ENCODE results near the gene GDF15. TPM values are rescaled to one million over a fixed set of nuclear protein-coding genes. Genes with fewer than 3 reads are reported as not detected.
"Not testable (repeated sequence)": the region's sequence is repeated elsewhere in the genome, so short reads cannot be mapped to it uniquely, and the experiment has no call there.

Gene GDF15
- total RNA-seq, 1 experiment from 2014 or later: 15.1 TPM

GRCh38 chr19:18399008-18399407, 13.1 kb downstream of the GDF15 start:
- no peaks in the 10 kb centered on the region for H4K20me1 ChIP-seq (ENCODE audit: insufficient read depth)

GRCh38 chr19:18401580-18402112, 15.7 kb downstream of the GDF15 start:
- CTCF ChIA-PET: interaction anchor here (0.7 kb wide), 1 partner anchor 14 kb away, joined by 3 read pairs; no protein-coding TSS in a partner anchor
- H2AFZ ChIP-seq: no peak overlapping the region

More at GRCh38 chr19:18399008-18399407, 13.1 kb downstream of the GDF15 start:
- Histone ChIP-seq H3K9me3 (ENCODE audit: insufficient read depth, low read depth) (no peaks in the 10 kb centered on the region), H3K27ac (peak overlapping the region; percentile 17; the same call in 1 of the 2 replicates), H3K36me3 (ENCODE audit: low read depth) (no peaks in the 10 kb centered on the region), H3K9me2 (ENCODE audit: insufficient read depth) (no peaks in the 10 kb centered on the region), H3K4me1 (replicated peaks; ENCODE audit: insufficient read depth) (peaks cover 25% of the 10 kb centered on the region), H3K4me2 (no peak overlapping the region), H3K4me3 (no peak overlapping the region), H3K27me3 (ENCODE audit: insufficient read depth, low read depth) (no peaks in the 10 kb centered on the region), H3F3A (ENCODE audit: insufficient read depth, low read depth) (peaks cover 35% of the 10 kb centered on the region; the same call in 1 of the 2 replicates), H2AFZ (no peak overlapping the region), H3K79me2 (ENCODE audit: low read depth) (no peaks in the 10 kb centered on the region)
- peak; percentile 66 for DNase-seq
- intact Hi-C loops (cut with micrococcal nuclease; ENCODE audit: unreplicated experiment): no loop called here
- BruUV-seq (replicated peaks): no TSS peak
- CTCF ChIA-PET: interaction anchor here (0.6 kb wide), 1 partner anchor 12 kb away, joined by 7 read pairs; no protein-coding TSS in a partner anchor
- POLR2A ChIA-PET (ENCODE audit: unreplicated experiment): interaction anchor here (0.6 kb wide), 1 partner anchor 13 kb away, joined by 13 read pairs; the partner anchor contains the start of gene GDF15
- no peak for TF ChIP-seq EZH2 (IDR thresholded peaks at IDR 0.05; ENCODE audit: low read depth)
- no peak for TF ChIP-seq CTCF (conservative IDR thresholded peaks at IDR 0.05)

GRCh38 chr19:18402455-18403248, 16.7 kb downstream of the GDF15 start:
- H3K4me3 ChIP-seq; DNase-seq; H4K20me1 ChIP-seq (ENCODE audit: insufficient read depth); H3K9me3 ChIP-seq (ENCODE audit: insufficient read depth, low read depth); H3K27me3 ChIP-seq (ENCODE audit: insufficient read depth, low read depth); H3K9me2 ChIP-seq (ENCODE audit: insufficient read depth); H3K79me2 ChIP-seq (ENCODE audit: low read depth); H3K4me2 ChIP-seq; H2AFZ ChIP-seq; intact Hi-C loops (cut with micrococcal nuclease; ENCODE audit: unreplicated experiment); CTCF ChIA-PET; BruUV-seq (replicated peaks); POLR2A ChIA-PET (ENCODE audit: unreplicated experiment); H3K36me3 ChIP-seq (ENCODE audit: low read depth); H3K27ac ChIP-seq: not testable (repeated sequence)
- Histone ChIP-seq H3F3A (ENCODE audit: insufficient read depth, low read depth) (peaks cover 35% of the 10 kb centered on the region; the same call in 1 of the 2 replicates), H3K4me1 (replicated peaks; ENCODE audit: insufficient read depth) (peaks cover 25% of the 10 kb centered on the region)

More at GRCh38 chr19:18401580-18402112, 15.7 kb downstream of the GDF15 start:
- peak; percentile 55 for TF ChIP-seq CTCF (conservative IDR thresholded peaks at IDR 0.05)
- no peak for TF ChIP-seq EZH2 (IDR thresholded peaks at IDR 0.05; ENCODE audit: low read depth)
- Histone ChIP-seq H3K27ac (no peak overlapping the region), H3K79me2 (ENCODE audit: low read depth) (no peaks in the 10 kb centered on the region), H3K4me1 (replicated peaks; ENCODE audit: insufficient read depth) (peaks cover 25% of the 10 kb centered on the region), H4K20me1 (ENCODE audit: insufficient read depth) (no peaks in the 10 kb centered on the region), H3K36me3 (ENCODE audit: low read depth) (no peaks in the 10 kb centered on the region), H3K9me3 (ENCODE audit: insufficient read depth, low read depth) (no peaks in the 10 kb centered on the region), H3F3A (ENCODE audit: insufficient read depth, low read depth) (peaks cover 35% of the 10 kb centered on the region; the same call in 1 of the 2 replicates), H3K4me2 (no peak overlapping the region), H3K4me3 (no peak overlapping the region), H3K27me3 (ENCODE audit: insufficient read depth, low read depth) (no peaks in the 10 kb centered on the region), H3K9me2 (ENCODE audit: insufficient read depth) (no peaks in the 10 kb centered on the region)
- BruUV-seq (replicated peaks): no TSS peak
- DNase-seq: peak; percentile 44 to 77
- intact Hi-C loops (cut with micrococcal nuclease; ENCODE audit: unreplicated experiment): no loop called here
- POLR2A ChIA-PET (ENCODE audit: unreplicated experiment): no interaction called here

GRCh38 chr19:18405754-18406153, 19.8 kb downstream of the GDF15 start:
- CTCF ChIA-PET; H2AFZ ChIP-seq; H3K79me2 ChIP-seq (ENCODE audit: low read depth); H3K4me2 ChIP-seq; BruUV-seq (replicated peaks); H4K20me1 ChIP-seq (ENCODE audit: insufficient read depth); H3K4me3 ChIP-seq; H3K9me2 ChIP-seq (ENCODE audit: insufficient read depth); H3K27ac ChIP-seq; intact Hi-C loops (cut with micrococcal nuclease; ENCODE audit: unreplicated experiment); H3K9me3 ChIP-seq (ENCODE audit: insufficient read depth, low read depth); DNase-seq; H3K27me3 ChIP-seq (ENCODE audit: insufficient read depth, low read depth); H3K36me3 ChIP-seq (ENCODE audit: low read depth); POLR2A ChIA-PET (ENCODE audit: unreplicated experiment): not testable (repeated sequence)
- Histone ChIP-seq H3F3A (ENCODE audit: insufficient read depth, low read depth) (peaks cover 26% of the 10 kb centered on the region; the same call in 1 of the 2 replicates), H3K4me1 (replicated peaks; ENCODE audit: insufficient read depth) (peaks cover 16% of the 10 kb centered on the region)

All from PC-9 (cell line).